ENCODE measurements around the gene PPP1R7. TPM values are rescaled to one million over a fixed set of nuclear protein-coding genes. Genes with fewer than 3 reads are reported as not detected.

The PPP1R7 gene
- total RNA-seq, 2 donors from 2014 or later = 48.5 to 52.7 TPM

GRCh38 chr2:241107031-241107783 is 43.1 kb upstream of the PPP1R7 start:
- Histone ChIP-seq H3K4me3 (ENCODE audit: low read length) (no peak overlapping the region), H3K27ac (ENCODE audit: low read depth, low read length) (no peak overlapping the region), H3K9me3 (ENCODE audit: control insufficient read depth, low read length) (no peaks in the 10 kb centered on the region), H3K4me1 (ENCODE audit: control insufficient read depth, insufficient read depth, low read length) (no peaks in the 10 kb centered on the region), H3K9ac (ENCODE audit: extremely low read depth, low read length, poor library complexity, severe bottlenecking) (no peak overlapping the region), H3K36me3 (ENCODE audit: control insufficient read depth, insufficient read depth, low read length) (peaks cover 3% of the 10 kb centered on the region), H3K27me3 (ENCODE audit: control insufficient read depth, insufficient read depth, low read length, poor library complexity, severe bottlenecking) (no peaks in the 10 kb centered on the region)
- TF ChIP-seq CTCF (conservative IDR thresholded peaks at IDR 0.05) = no peak
- Mint-ChIP-seq H3K9me3 (no peaks in the 10 kb centered on the region), H3K36me3 (ENCODE audit: low read depth) (peaks cover 20% of the 10 kb centered on the region), H3K27me3 (ENCODE audit: insufficient read depth) (no peaks in the 10 kb centered on the region), H3K4me1 (no peaks in the 10 kb centered on the region), H3K27ac (no peak overlapping the region), H3K4me3 (no peak overlapping the region)
- peak; percentile 25 for DNase-seq
- 92 to 93% methylated on average over 4 to 9 of the region's 9 CpGs for WGBS, 2 experiments (ENCODE audit: insufficient coverage in 1 of 2, insufficient read length in 1 of 2)

DNA sequence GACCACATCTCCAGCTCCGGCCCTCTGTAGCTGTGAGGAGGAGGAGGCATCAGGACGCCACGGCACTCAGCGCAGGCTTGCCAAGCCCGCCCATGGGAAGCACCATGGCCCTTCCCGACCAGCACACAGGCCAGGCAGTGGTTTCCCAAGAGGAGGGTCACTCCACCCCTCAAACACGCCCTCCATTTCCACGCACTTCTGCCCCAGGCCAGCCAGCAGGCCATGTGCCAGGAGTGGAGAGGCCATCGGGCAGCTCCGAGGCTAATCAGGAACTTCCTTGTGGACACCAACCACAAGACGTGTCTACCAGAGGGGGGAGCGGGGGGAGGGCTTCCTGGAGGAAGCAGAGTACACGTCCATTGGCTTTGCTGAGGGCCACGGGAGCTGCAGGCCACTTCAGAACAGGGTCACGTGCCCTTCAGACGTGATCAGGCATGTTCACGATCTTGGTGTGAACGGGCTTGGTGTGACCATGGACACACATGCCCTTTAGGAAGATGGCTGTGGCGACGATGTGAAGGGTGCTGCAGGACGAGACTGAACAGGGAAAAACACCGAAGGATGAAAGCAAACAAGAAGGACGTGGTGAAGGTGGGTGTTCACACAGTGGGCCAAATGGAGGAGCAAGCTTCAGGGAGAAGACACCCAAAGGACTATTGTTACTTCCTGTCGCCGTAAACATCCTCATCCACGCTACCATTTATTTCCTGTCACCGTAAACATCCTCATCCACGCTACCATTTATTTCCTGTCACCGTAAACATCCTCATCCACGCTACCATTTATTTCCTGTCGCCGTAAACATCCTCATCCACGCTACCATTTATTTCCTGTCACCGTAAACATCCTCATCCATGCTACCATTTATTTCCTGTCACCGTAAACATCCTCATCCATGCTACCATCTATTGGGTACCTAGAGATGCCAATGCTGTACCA is 41.7 kb upstream of the PPP1R7 start:
- DNase-seq = peak; percentile 10
- no peak overlapping the region for H3K27ac ChIP-seq (ENCODE audit: low read depth, low read length)
- no peaks in the 10 kb centered on the region for H3K27me3 Mint-ChIP-seq (ENCODE audit: insufficient read depth)
- H3K4me1 Mint-ChIP-seq = no peaks in the 10 kb centered on the region
- peaks cover 24% of the 10 kb centered on the region for H3K36me3 Mint-ChIP-seq (ENCODE audit: low read depth)
- no peak overlapping the region for H3K4me3 ChIP-seq (ENCODE audit: low read length)
- H3K27me3 ChIP-seq (ENCODE audit: control insufficient read depth, insufficient read depth, low read length, poor library complexity, severe bottlenecking) = no peaks in the 10 kb centered on the region
- no peak overlapping the region for H3K9ac ChIP-seq (ENCODE audit: extremely low read depth, low read length, poor library complexity, severe bottlenecking)
- TF ChIP-seq CTCF (conservative IDR thresholded peaks at IDR 0.05) = no peak
- peaks cover 7% of the 10 kb centered on the region for H3K36me3 ChIP-seq (ENCODE audit: control insufficient read depth, insufficient read depth, low read length)
- no peak overlapping the region for H3K27ac Mint-ChIP-seq
- 91 to 93% methylated on average over 23 to 34 of the region's 35 CpGs for WGBS, 2 experiments (ENCODE audit: insufficient coverage in 1 of 2, insufficient read length in 1 of 2)
- no peak overlapping the region for H3K4me3 Mint-ChIP-seq
- H3K9me3 Mint-ChIP-seq = no peaks in the 10 kb centered on the region
- no peaks in the 10 kb centered on the region for H3K9me3 ChIP-seq (ENCODE audit: control insufficient read depth, low read length)
- no peaks in the 10 kb centered on the region for H3K4me1 ChIP-seq (ENCODE audit: control insufficient read depth, insufficient read depth, low read length)

DNA sequence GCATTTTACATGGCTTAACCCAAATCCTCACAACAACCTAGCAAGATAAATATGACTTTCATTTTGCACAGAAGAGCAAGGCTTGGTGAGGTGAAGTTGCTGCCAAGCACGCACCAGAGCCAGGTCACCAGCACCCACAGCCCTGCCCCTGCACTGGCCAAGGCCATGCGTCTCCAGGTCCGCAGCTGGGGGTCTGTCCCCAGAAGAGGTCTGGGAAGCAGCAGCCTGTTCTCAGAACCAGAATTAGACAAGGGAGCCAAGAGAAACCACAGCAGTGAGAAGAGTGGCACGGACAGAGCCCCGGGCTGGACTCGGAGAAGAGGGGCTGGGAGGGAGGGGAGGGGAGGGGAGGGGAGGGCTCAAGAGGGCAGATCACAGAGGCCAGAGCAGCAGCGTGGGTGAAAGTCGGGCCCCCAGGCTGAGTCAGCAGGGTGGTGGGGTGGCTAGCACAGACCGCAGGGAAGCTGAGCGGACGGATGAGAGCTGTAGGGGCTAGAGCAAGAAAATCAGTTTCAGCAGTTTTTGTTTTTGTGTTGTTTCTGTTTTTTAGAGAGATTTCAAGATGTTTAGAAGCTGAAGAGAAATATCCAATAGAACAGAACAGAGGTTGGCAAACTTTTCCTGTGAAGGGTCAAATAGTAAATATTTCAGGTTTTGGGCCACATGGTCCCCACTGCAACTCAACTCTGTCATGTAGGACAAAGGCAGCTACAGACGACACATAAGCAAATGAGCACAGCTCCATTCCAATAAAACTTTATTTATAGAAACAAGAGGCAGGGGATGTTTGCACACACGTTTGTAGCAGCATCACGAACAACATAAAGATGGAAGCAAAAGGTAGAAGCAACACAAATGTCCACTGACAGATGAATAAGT is 40.8 kb upstream of the PPP1R7 start:
- Histone ChIP-seq H3K27ac (ENCODE audit: low read depth, low read length) (no peak overlapping the region), H3K9me3 (ENCODE audit: control insufficient read depth, low read length) (no peaks in the 10 kb centered on the region), H3K9ac (ENCODE audit: extremely low read depth, low read length, poor library complexity, severe bottlenecking) (no peak overlapping the region), H3K36me3 (ENCODE audit: control insufficient read depth, insufficient read depth, low read length) (peaks cover 11% of the 10 kb centered on the region), H3K4me3 (ENCODE audit: low read length) (no peak overlapping the region), H3K4me1 (ENCODE audit: control insufficient read depth, insufficient read depth, low read length) (no peaks in the 10 kb centered on the region), H3K27me3 (ENCODE audit: control insufficient read depth, insufficient read depth, low read length, poor library complexity, severe bottlenecking) (no peaks in the 10 kb centered on the region)
- no peak for TF ChIP-seq CTCF (conservative IDR thresholded peaks at IDR 0.05)
- DNase-seq = peak; percentile 11
- H3K4me3 Mint-ChIP-seq = no peak overlapping the region
- H3K36me3 Mint-ChIP-seq (ENCODE audit: low read depth) = peaks cover 24% of the 10 kb centered on the region
- H3K27me3 Mint-ChIP-seq (ENCODE audit: insufficient read depth) = no peaks in the 10 kb centered on the region
- H3K4me1 Mint-ChIP-seq = no peaks in the 10 kb centered on the region
- H3K9me3 Mint-ChIP-seq = no peaks in the 10 kb centered on the region
- 90 to 100% methylated on average over 3 to 14 of the region's 14 CpGs for WGBS, 2 experiments (ENCODE audit: insufficient coverage in 1 of 2, insufficient read length in 1 of 2)
- no peak overlapping the region for H3K27ac Mint-ChIP-seq

Data from endodermal cell (in vitro differentiated cells).